GM12878 (cell line): Measurements from ENCODE around the gene ABR. TPM values are rescaled to one million over a fixed set of nuclear protein-coding genes. Genes with fewer than 3 reads are reported as not detected.

Source experiments
- ATF7 ChIP-seq: fragments of 450-650 bp; IDR thresholded peaks from 2 replicates; pipeline ENCODE4 v1.6.1; 2016; ENCODE audit warnings: low read depth, mild to moderate bottlenecking
- BCL11A ChIP-seq: IDR thresholded peaks from 2 replicates; pipeline ENCODE4 v1.6.1; 2011; ENCODE audit warnings: low read depth, low read length
- CHD1 ChIP-seq: IDR thresholded peaks from 2 replicates; pipeline ENCODE4 v1.6.1; 2012; ENCODE audit warnings: low read depth, low read length, improper control_type of control experiment
- CREB1 ChIP-seq: IDR thresholded peaks from 2 replicates; pipeline ENCODE4 v1.6.1; 2012; ENCODE audit warnings: low read depth, mild to moderate bottlenecking, inconsistent platforms
- CREM ChIP-seq: IDR thresholded peaks from 2 replicates; pipeline ENCODE4 v1.6.1; 2014; ENCODE audit warnings: antibody characterized with exemption, low read depth
- ETV6 ChIP-seq, 2 experiments: fragments of 450-650 bp in 1 of 2; IDR thresholded peaks in 1 of 2; conservative IDR thresholded peaks in 1 of 2; 2 replicates each; pipeline ENCODE4 v1.6.1; 2014; ENCODE audit warnings: antibody characterized with exemption in 1 of 2, borderline replicate concordance in 1 of 2, low read depth in 1 of 2, mild to moderate bottlenecking in 1 of 2, moderate library complexity in 1 of 2
- EZH2 ChIP-seq: IDR thresholded peaks from 2 replicates; pipeline ENCODE4 v1.6.1; 2012; ENCODE audit warnings: low read depth, mild to moderate bottlenecking, control low read depth, inconsistent platforms, low read length, borderline replicate concordance; ENCODE audit not compliant: control insufficient read depth
- FOXM1 ChIP-seq: IDR thresholded peaks from 2 replicates; pipeline ENCODE4 v1.6.1; 2012; ENCODE audit warnings: low read depth, mild to moderate bottlenecking, inconsistent platforms, low read length, moderate library complexity
- GABPA ChIP-seq: IDR thresholded peaks from 2 replicates; pipeline ENCODE4 v1.6.1; 2014; ENCODE audit warnings: antibody characterized with exemption, low read depth, mild to moderate bottlenecking, inconsistent platforms
- IKZF1 ChIP-seq: fragments of 450-650 bp; conservative IDR thresholded peaks from 2 replicates; pipeline ENCODE4 v1.6.1; 2017; ENCODE audit warnings: antibody characterized with exemption, mild to moderate bottlenecking
- IRF4 ChIP-seq: IDR thresholded peaks from 2 replicates; pipeline ENCODE4 v1.6.1; 2011; ENCODE audit warnings: low read depth, low read length
- JUNB ChIP-seq: IDR thresholded peaks from 2 replicates; pipeline ENCODE4 v1.6.1; 2016; ENCODE audit warnings: antibody characterized with exemption, mild to moderate bottlenecking
- KLF5 ChIP-seq: fragments of 450-650 bp; IDR thresholded peaks from 2 replicates; pipeline ENCODE4 v1.6.1; 2014; ENCODE audit warnings: mild to moderate bottlenecking; ENCODE audit not compliant: partially characterized antibody
- MEF2A ChIP-seq: IDR thresholded peaks from 2 replicates; pipeline ENCODE4 v1.6.1; 2011; ENCODE audit warnings: low read depth, mild to moderate bottlenecking, low read length, moderate library complexity; ENCODE audit not compliant: insufficient read depth
- MXI1 ChIP-seq: fragments of 150-350 bp; IDR thresholded peaks from 2 replicates; pipeline ENCODE4 v1.6.1; 2011; ENCODE audit warnings: low read depth, mild to moderate bottlenecking, inconsistent platforms, low read length, improper control_type of control experiment
- MYC ChIP-seq: IDR thresholded peaks from 2 replicates; pipeline ENCODE4 v1.6.1; 2011; ENCODE audit warnings: mild to moderate bottlenecking, low read length, moderate library complexity, inconsistent platforms; ENCODE audit not compliant: insufficient read depth, insufficient replicate concordance, insufficient read length, severe bottlenecking
- NR2F1 ChIP-seq: fragments of 450-650 bp; conservative IDR thresholded peaks from 2 replicates; pipeline ENCODE4 v1.6.1; 2017; ENCODE audit warnings: mild to moderate bottlenecking
- PAX5 ChIP-seq: IDR thresholded peaks from 2 replicates; pipeline ENCODE4 v1.6.1; 2011; ENCODE audit warnings: low read depth, low read length, borderline replicate concordance
- PBX3 ChIP-seq: IDR thresholded peaks from 2 replicates; pipeline ENCODE4 v1.6.1; 2011; ENCODE audit warnings: mild to moderate bottlenecking, low read depth, low read length, moderate library complexity; ENCODE audit not compliant: insufficient replicate concordance
- PML ChIP-seq: IDR thresholded peaks from 2 replicates; pipeline ENCODE4 v1.6.1; 2012; ENCODE audit warnings: low read length, inconsistent platforms
- RAD51 ChIP-seq: fragments of 450-650 bp; IDR thresholded peaks from 2 replicates; pipeline ENCODE4 v1.6.1; 2016; ENCODE audit warnings: moderate library complexity, mild to moderate bottlenecking, inconsistent platforms
- RUNX3 ChIP-seq: IDR thresholded peaks from 2 replicates; pipeline ENCODE4 v1.6.1; 2012; ENCODE audit warnings: low read length, inconsistent platforms
- SIN3A ChIP-seq: IDR thresholded peaks from 2 replicates; pipeline ENCODE4 v1.6.1; 2012; ENCODE audit warnings: low read depth, low read length, improper control_type of control experiment
- SMARCA5 ChIP-seq: fragments of 450-650 bp; IDR thresholded peaks from 2 replicates; pipeline ENCODE4 v1.6.1; 2017; ENCODE audit warnings: mild to moderate bottlenecking
- SRF ChIP-seq, 2 experiments: IDR thresholded peaks; 2 replicates each; pipeline ENCODE4 v1.6.1; 2011; ENCODE audit warnings: low read depth in 2 of 2, low read length in 2 of 2, mild to moderate bottlenecking in 1 of 2, moderate library complexity in 1 of 2
- SUPT20H ChIP-seq: IDR thresholded peaks from 2 replicates; pipeline ENCODE4 v1.6.1; 2011; ENCODE audit warnings: low read depth, mild to moderate bottlenecking, low read length, moderate library complexity, borderline replicate concordance; ENCODE audit not compliant: control insufficient read depth
- SUZ12 ChIP-seq: fragments of 200-600 bp; sonication (generic); IDR thresholded peaks from one replicate; pipeline ENCODE4 v1.6.1; 2018; ENCODE audit warnings: antibody characterized with exemption, mild to moderate bottlenecking; ENCODE audit not compliant: unreplicated experiment
- TARDBP ChIP-seq: IDR thresholded peaks from 2 replicates; pipeline ENCODE4 v1.6.1; 2016; ENCODE audit warnings: borderline replicate concordance
- TBL1XR1 ChIP-seq: IDR thresholded peaks from 2 replicates; pipeline ENCODE4 v1.6.1; 2012; ENCODE audit warnings: low read depth, low read length, improper control_type of control experiment
- TCF7 ChIP-seq: IDR thresholded peaks from 2 replicates; pipeline ENCODE4 v1.6.1; 2014; ENCODE audit warnings: antibody characterized with exemption, borderline replicate concordance
- WRNIP1 ChIP-seq: IDR thresholded peaks from 2 replicates; pipeline ENCODE4 v1.6.1; 2011; ENCODE audit warnings: low read depth, low read length, improper control_type of control experiment, borderline replicate concordance
- polyA plus RNA-seq, 11 experiments: library from polyadenylated mRNA; depleted of rRNA in 4 of 11; unstranded in 6 of 11; stranded (reverse) in 5 of 11; fragments of >200 nt; fragmentation: Nextera tagmentation in 4 of 11; fragmentation: Illumina TruSeq in 1 of 11; extraction: Ambion mirVana in 4 of 11; extraction: Trizol in 1 of 11; gene quantifications; 1 replicate in 1 of 11; 2 replicates in 10 of 11; pipeline versions ENCODE4 v1.2.1 to v1.2.3, GENCODE V29; 2011 to 2016; ENCODE audit warnings: inconsistent platforms in 2 of 11, missing spikeins in 2 of 11, low read depth in 1 of 11
- total RNA-seq, 4 experiments: library from RNA; depleted of rRNA in 3 of 4; stranded (reverse); fragments of >200 nt in 3 of 4; fragmentation: Illumina TruSeq in 1 of 4; extraction: Trizol in 1 of 4; gene quantifications; 2 replicates each; pipeline versions ENCODE4 v1.2.1 to v1.2.3, GENCODE V29; 2013 to 2021

The ABR gene
- total and polyA plus RNA-seq, 10 of the 15 experiments (the other 5 are each of a cell fraction or from before 2014, with no cell fraction given): 1.4 to 112 (median 30.0) TPM

GRCh38 chr17:1216217-1217088 lies 36.7 kb upstream of the ABR start (continued):
- TF ChIP-seq PBX3 (no peak), CREB1 (peak; percentile 65), EZH2 (no peak), PAX5 (peak; percentile 87), MEF2A (no peak), SRF (IDR thresholded peaks at IDR 0.05; ENCODE audit: low read depth in 2 of 2, low read length in 2 of 2) (no peak), RAD51 (peak; percentile 55), SUZ12 (no peak), CREM (peak; percentile 48; the same call in 1 of the 2 replicates), WRNIP1 (no peak), NR2F1 (no peak), ATF7 (0 out of 2 replicates have a peak, but pooled peaks have one; percentile 21), TCF7 (no peak), RUNX3 (peak; percentile 45; the same call in 1 of the 2 replicates), BCL11A (no peak), TBL1XR1 (no peak), ETV6 (conservative IDR thresholded peaks at IDR 0.05 in 1 of 2, IDR thresholded peaks at IDR 0.05 in 1 of 2; ENCODE audit: borderline replicate concordance in 1 of 2, low read depth in 1 of 2) (no peak), SMARCA5 (0 out of 2 replicates have a peak, but pooled peaks have one; percentile 61), KLF5 (no peak), MXI1 (peak; percentile 49; the same call in 1 of the 2 replicates), SIN3A (no peak), IKZF1 (peak; percentile 51; the same call in 1 of the 2 replicates), FOXM1 (no peak), SUPT20H (no peak), JUNB (no peak), PML (no peak), CHD1 (no peak), GABPA (no peak), TARDBP (no peak), IRF4 (no peak), MYC (no peak)
